GM12873 (cell line): Measurements from ENCODE around the gene TES.

Source experiments
- TF ChIP-seq, protein P1 (sequence below): IDR thresholded peaks from 2 replicates; pipeline ENCODE4 v1.5.1; 2012; ENCODE audit warnings: low read depth, mild to moderate bottlenecking, moderate library complexity, low read length, control low read depth; ENCODE audit not compliant: insufficient read depth; ENCODE audit errors: missing control alignments

TES gene

DNA sequence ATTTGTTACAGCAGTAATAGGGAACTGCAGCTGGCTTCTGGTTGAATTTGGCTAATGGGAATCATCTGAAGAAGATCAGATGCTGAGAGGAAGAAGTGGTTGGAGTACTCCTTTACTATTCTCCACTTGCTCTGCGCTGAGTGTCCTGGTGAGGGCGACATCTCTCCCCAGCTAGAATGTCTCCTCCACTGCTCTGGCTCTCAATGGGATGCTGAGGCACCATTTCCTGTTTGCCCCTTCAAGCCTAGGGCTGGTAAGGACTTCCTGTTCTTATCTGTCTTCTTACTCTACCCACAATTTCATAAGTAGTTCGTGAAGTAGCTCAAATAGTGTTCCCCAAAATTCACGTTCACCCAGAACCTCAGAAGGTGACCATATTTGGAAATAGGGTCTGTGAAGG lies 43.2 kb upstream of the TES start:
- TF ChIP-seq, protein P1, sequence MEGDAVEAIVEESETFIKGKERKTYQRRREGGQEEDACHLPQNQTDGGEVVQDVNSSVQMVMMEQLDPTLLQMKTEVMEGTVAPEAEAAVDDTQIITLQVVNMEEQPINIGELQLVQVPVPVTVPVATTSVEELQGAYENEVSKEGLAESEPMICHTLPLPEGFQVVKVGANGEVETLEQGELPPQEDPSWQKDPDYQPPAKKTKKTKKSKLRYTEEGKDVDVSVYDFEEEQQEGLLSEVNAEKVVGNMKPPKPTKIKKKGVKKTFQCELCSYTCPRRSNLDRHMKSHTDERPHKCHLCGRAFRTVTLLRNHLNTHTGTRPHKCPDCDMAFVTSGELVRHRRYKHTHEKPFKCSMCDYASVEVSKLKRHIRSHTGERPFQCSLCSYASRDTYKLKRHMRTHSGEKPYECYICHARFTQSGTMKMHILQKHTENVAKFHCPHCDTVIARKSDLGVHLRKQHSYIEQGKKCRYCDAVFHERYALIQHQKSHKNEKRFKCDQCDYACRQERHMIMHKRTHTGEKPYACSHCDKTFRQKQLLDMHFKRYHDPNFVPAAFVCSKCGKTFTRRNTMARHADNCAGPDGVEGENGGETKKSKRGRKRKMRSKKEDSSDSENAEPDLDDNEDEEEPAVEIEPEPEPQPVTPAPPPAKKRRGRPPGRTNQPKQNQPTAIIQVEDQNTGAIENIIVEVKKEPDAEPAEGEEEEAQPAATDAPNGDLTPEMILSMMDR, result peak; percentile 54

DNA sequence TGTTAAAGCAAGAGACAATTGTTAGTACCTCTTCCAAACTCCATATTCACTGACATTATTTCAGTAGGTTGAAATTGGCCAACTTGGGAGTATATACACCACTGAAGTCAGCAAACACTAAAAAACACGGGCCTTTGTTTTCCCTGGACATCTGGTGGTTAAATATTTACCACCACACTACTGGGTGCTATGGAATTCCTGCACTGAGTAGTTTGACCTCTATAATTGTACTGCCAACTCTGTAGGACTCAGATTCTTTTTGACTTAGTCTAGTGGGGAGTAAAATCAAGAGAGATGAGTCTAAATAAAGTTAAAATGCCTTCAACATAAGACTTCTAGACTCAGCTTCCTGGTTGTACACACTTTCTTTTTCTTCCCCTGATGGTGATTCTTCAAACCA lies 41.3 kb upstream of the TES start:
- TF ChIP-seq, protein P1, result no peak

DNA sequence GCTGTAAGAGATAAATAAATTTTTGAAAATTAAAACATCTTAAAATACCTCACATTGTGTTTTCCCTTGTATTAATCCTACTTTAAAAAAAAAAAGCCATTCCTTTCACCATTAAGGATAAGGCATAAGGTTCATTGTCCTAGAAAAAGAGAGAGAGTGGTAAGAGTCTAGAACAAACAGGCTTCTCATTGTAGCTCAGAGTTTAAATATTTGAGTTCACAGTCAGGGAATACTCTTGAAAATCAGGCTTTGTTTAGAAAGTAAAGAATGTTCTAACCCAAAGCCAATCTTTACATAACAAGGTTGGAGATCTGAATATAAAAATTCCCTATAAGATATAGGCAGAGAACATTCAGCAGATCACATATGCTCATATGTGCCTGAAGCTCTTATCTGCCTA lies 40.2 kb upstream of the TES start:
- TF ChIP-seq, protein P1, result no peak

DNA sequence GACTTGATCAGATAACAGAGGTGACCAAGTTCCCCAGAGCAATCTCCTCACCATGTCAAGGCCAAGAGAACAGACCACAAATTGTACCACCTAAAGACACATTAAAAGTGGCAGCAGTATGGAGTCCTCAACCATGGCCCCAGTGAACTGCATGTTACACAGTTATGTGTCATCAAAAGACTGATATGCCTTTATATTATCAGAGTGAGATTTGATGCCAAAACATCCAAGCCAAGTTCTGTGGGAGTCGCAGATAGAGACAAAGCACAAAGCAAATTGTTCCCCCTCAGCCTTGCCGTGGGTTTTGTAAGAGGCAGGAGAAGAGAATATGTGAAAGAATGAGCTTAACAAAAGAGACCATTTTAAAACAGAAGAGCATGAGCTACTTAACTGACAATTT lies 39.2 kb upstream of the TES start:
- TF ChIP-seq, protein P1, result no peak

DNA sequence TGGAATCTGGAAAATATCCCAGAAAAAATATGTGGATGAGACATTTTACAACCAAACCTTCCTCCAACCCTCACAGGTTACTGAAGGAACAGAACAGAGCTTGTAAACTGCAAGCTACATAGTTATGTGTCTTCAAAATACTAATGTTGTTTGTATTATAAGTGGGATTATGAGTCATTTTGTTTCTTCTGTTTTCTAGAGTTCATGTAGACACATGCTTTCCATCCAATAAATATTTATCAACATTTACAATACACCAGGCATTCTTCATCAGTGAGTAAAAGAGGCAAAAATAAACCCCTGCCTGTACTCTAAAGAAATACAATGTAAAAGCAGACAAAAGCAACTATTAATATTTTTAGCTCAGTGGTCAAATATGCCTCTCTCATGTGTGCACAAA lies 38.0 kb upstream of the TES start:
- TF ChIP-seq, protein P1, result no peak

DNA sequence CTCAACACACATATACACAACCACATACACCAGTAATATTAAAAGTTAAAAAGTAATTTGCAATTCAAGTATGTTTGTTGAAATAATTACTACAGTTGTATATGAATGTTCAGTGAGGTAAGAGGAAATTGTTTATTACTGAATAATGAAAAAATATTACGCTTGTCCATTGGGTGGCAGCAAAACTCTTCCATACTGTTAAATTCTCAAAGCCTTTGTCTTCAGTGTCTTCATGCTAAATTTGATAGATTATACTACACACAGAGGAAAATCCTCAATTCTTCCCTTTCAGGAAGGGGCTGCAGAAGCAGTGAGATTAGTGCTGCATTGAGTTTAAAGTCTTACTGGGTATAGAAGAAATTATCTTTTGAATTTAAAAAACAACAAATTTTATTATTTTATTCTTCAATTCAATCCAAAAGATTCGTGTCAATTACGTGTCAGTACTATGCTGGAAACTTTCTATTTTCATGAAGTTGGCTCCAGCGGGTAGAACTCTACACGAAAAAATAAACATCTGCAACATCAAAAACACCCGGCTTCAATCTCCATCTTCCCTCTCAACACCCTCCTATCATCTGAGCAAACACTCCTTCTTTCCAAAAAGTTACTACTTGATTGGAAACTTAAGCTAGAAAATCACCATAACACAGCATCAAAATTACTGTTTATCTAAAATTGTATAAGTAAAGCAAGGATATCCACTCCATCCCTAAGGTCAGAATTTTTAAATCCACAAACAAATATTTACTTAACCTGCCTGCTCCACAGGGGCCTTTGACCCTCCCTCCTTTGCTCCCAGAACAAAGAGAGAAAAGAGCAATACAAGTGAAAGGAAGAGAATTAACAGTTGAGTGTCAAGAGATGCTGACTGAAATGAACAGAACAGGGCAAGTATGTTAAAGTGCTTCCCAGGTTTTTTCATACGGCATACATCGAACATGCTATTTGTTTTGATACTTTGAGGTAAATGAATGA lies 37.0 kb upstream of the TES start:
- TF ChIP-seq, protein P1, result peak; percentile 38

DNA sequence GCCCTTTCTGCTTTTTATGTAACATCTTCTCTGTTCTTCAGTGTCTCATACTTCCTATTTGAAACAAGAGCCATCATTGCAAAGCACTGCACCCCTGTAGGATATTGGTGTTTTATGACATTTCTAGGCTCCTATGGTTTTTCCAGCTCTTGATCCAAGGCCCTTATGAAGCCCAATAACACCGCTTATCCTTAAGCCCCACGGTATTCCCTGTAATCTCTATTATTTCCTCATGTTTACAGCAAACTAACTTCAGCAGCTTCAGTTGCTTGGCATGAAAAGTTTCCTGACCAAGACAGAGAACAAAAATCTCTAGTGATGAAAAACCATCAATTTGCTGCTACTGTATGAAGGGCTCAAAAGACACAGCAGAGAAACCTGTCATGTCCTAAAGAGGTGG lies 34.1 kb upstream of the TES start:
- TF ChIP-seq, protein P1, result no peak
